Fibroblast of lung (primary cell): ENCODE measurements around the gene VPS35. TPM values are rescaled to one million over a fixed set of nuclear protein-coding genes. Genes with fewer than 3 reads are reported as not detected.

ENCODE experiments used
- DNase-seq, 2 donors: peaks; one replicate each; pipeline versions ENCODE4 v3.0.0 to v3.0.0-alpha.2; 2010; ENCODE audit warnings: low read depth in 2 of 2
- H2AFZ ChIP-seq: 2 replicates; pipeline ENCODE4 v1.5.1; 2012; ENCODE audit warnings: low read length, control low read depth, inconsistent platforms
- H3K27ac ChIP-seq: 2 replicates; pipeline ENCODE4 v1.5.1; 2011; ENCODE audit warnings: low read length, control low read depth; ENCODE audit not compliant: insufficient read depth
- H3K27me3 ChIP-seq: 2 replicates; pipeline ENCODE4 v1.5.1; 2011; ENCODE audit warnings: mild to moderate bottlenecking, low read length; ENCODE audit not compliant: control insufficient read depth, insufficient read depth
- H3K36me3 ChIP-seq: 2 replicates; pipeline ENCODE4 v1.5.1; 2011; ENCODE audit warnings: low read length; ENCODE audit not compliant: control insufficient read depth, insufficient read depth
- H3K4me1 ChIP-seq: 2 replicates; pipeline ENCODE4 v1.5.1; 2011; ENCODE audit warnings: low read length; ENCODE audit not compliant: control insufficient read depth, insufficient read depth; ENCODE audit errors: extremely low read depth
- H3K4me2 ChIP-seq: 2 replicates; pipeline ENCODE4 v1.5.1; 2011; ENCODE audit warnings: low read length, control low read depth; ENCODE audit not compliant: insufficient read depth; ENCODE audit errors: extremely low read depth
- H3K4me3 ChIP-seq, 4 experiments: fragments of 200-600 bp in 1 of 4; sonication (generic) in 1 of 4; replicated peaks in 1 of 4; 2 replicates each; pipeline ENCODE4 v1.5.1; 2011 to 2016; ENCODE audit warnings: low read length in 4 of 4, low read depth in 3 of 4, mild to moderate bottlenecking in 3 of 4, control low read depth in 2 of 4, inconsistent platforms in 1 of 4, mixed read lengths in 1 of 4; ENCODE audit not compliant: insufficient read depth in 1 of 4; ENCODE audit errors: control extremely low read depth in 1 of 4
- H3K79me2 ChIP-seq: 2 replicates; pipeline ENCODE4 v1.5.1; 2012; ENCODE audit warnings: mild to moderate bottlenecking, low read length, inconsistent platforms; ENCODE audit not compliant: control insufficient read depth, insufficient read depth
- H3K9ac ChIP-seq: 2 replicates; pipeline ENCODE4 v1.5.1; 2011; ENCODE audit warnings: mild to moderate bottlenecking, low read length, control low read depth; ENCODE audit not compliant: insufficient read depth
- H3K9me3 ChIP-seq: 2 replicates; pipeline ENCODE4 v1.5.1; 2012; ENCODE audit warnings: low read depth, low read length; ENCODE audit not compliant: control insufficient read depth, insufficient read depth
- H4K20me1 ChIP-seq: 2 replicates; pipeline ENCODE4 v1.5.1; 2011; ENCODE audit warnings: low read length; ENCODE audit not compliant: control insufficient read depth, insufficient read depth; ENCODE audit errors: extremely low read depth
- EZH2 ChIP-seq: IDR thresholded peaks from 2 replicates; pipeline ENCODE4 v1.5.1; 2012; ENCODE audit warnings: low read length, control low read depth, mild to moderate bottlenecking; ENCODE audit errors: missing control alignments
- polyA plus RNA-seq, 2 donors: library from polyadenylated mRNA; depleted of rRNA in 1 of 2; stranded (reverse) in 1 of 2; unstranded in 1 of 2; fragments of >200 nt; gene quantifications; 2 replicates each; pipeline ENCODE4 v1.2.1, GENCODE V29; 2011 to 2012; ENCODE audit warnings: missing spikeins in 1 of 2
- total RNA-seq: library from RNA; depleted of rRNA; stranded (reverse); fragments of >200 nt; gene quantifications from 2 replicates; pipeline ENCODE4 v1.2.1, GENCODE V29; 2014
- TF ChIP-seq, protein P1 (sequence below), 2 donors: IDR thresholded peaks in 1 of 2; conservative IDR thresholded peaks in 1 of 2; 1 replicate in 1 of 2; 2 replicates in 1 of 2; pipeline ENCODE4 v1.5.1; 2011 to 2012; ENCODE audit warnings: low read length in 2 of 2, control low read depth in 1 of 2, inconsistent platforms in 1 of 2, low read depth in 1 of 2, mild to moderate bottlenecking in 1 of 2

Gene VPS35
- total and polyA plus RNA-seq, 2 donors (not counting 1 experiment from before 2014, with no cell fraction given): 77.2 to 92.3 TPM

DNA sequence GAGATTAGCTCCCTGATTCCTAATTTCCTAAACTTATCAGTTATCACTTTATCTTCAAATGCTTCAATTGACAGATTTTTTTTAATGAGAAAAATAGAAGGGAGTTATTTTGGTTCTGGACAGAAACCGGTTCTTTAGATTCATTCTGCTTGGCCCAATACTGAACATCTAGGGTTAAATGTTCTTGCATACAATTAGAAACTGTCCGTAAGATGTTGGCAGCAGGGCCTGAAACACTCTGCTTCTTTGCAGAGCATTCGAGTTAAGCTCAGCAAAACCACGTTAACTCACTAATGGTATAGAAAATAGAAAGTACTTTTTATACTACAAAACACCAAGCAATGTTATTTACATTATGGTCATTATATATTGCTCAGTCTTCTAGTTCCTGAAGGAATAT lies 75.0 kb downstream of the VPS35 start:
- peaks cover 16% of the 10 kb centered on the region for H3K79me2 ChIP-seq

DNA sequence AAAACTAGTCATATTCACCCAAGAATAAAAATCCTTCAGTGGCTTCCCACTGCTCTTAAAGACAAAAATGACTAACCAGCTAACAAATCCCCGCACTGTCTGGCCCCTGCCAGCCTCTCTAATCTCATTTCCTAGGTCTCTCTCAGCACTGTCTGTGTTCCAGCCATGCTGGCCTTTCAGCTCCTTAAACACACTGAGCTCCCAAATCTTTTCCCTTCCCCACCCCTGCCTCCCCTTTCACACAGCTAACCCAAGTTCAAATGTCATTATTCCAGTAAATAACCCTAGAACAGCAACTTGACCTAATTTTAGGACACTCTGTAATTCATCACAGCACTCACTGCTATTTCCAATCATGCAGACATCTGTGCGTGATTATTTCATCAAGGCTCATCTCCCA lies 75.6 kb downstream of the VPS35 start:
- TF ChIP-seq, protein P1, sequence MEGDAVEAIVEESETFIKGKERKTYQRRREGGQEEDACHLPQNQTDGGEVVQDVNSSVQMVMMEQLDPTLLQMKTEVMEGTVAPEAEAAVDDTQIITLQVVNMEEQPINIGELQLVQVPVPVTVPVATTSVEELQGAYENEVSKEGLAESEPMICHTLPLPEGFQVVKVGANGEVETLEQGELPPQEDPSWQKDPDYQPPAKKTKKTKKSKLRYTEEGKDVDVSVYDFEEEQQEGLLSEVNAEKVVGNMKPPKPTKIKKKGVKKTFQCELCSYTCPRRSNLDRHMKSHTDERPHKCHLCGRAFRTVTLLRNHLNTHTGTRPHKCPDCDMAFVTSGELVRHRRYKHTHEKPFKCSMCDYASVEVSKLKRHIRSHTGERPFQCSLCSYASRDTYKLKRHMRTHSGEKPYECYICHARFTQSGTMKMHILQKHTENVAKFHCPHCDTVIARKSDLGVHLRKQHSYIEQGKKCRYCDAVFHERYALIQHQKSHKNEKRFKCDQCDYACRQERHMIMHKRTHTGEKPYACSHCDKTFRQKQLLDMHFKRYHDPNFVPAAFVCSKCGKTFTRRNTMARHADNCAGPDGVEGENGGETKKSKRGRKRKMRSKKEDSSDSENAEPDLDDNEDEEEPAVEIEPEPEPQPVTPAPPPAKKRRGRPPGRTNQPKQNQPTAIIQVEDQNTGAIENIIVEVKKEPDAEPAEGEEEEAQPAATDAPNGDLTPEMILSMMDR (conservative IDR thresholded peaks at IDR 0.05 in 1 of 2, IDR thresholded peaks at IDR 0.05 in 1 of 2; ENCODE audit: low read depth in 1 of 2, low read length in 2 of 2): no peak
- TF ChIP-seq EZH2: no peak
- Histone ChIP-seq H2AFZ (peak overlapping the region; percentile 51), H4K20me1 (no peaks in the 10 kb centered on the region), H3K4me1 (peaks cover 4% of the 10 kb centered on the region), H3K9ac (no peak overlapping the region), H3K36me3 (peaks cover 7% of the 10 kb centered on the region), H3K27ac (no peak overlapping the region), H3K79me2 (peaks cover 11% of the 10 kb centered on the region), H3K9me3 (no peaks in the 10 kb centered on the region), H3K4me3 (no peak overlapping the region), H3K27me3 (no peaks in the 10 kb centered on the region), H3K4me2 (peak overlapping the region; percentile 32)
- no peak for DNase-seq

More for the DNA sequence above, 75.0 kb downstream of the VPS35 start:
- no peak for TF ChIP-seq EZH2
- TF ChIP-seq, protein P1 (conservative IDR thresholded peaks at IDR 0.05 in 1 of 2, IDR thresholded peaks at IDR 0.05 in 1 of 2; ENCODE audit: low read depth in 1 of 2, low read length in 2 of 2): no peak
- peak overlapping the region; percentile 51 for H2AFZ ChIP-seq
- DNase-seq: no peak
- H3K27me3 ChIP-seq: no peaks in the 10 kb centered on the region
- H4K20me1 ChIP-seq: no peaks in the 10 kb centered on the region
- H3K4me1 ChIP-seq: peaks cover 4% of the 10 kb centered on the region
- H3K4me2 ChIP-seq: peak overlapping the region; percentile 26
- H3K4me3 ChIP-seq: no peak overlapping the region
- no peak overlapping the region for H3K9ac ChIP-seq
- no peak overlapping the region for H3K27ac ChIP-seq
- no peaks in the 10 kb centered on the region for H3K9me3 ChIP-seq
- peaks cover 7% of the 10 kb centered on the region for H3K36me3 ChIP-seq

DNA sequence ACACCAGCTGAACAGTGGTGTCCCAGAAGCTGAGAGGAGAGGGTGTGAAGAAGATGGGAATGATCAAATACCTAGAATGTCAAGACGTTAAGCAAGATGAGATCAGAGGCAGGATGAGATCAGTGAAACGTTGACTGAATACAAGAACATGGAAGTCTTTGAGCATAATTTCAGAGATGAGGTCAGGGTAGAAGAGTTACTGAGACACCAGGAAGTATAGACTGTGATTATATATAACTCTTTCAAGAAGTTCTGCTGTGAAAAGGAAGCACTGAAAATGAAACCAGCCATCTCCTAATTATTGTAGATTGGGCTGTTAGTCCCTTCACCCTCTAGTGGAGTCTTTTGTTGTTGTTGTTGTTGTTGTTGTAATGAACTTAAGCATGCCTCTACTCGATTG lies 76.9 kb downstream of the VPS35 start:
- peaks cover 7% of the 10 kb centered on the region for H3K36me3 ChIP-seq
- no peak for DNase-seq
- H3K9ac ChIP-seq: no peak overlapping the region
- peak overlapping the region; percentile 1 for H3K4me2 ChIP-seq
- peaks cover 4% of the 10 kb centered on the region for H3K4me1 ChIP-seq
- peak overlapping the region; percentile 77 for H2AFZ ChIP-seq
- no peak overlapping the region for H3K4me3 ChIP-seq
- H4K20me1 ChIP-seq: no peaks in the 10 kb centered on the region
- H3K79me2 ChIP-seq: peaks cover 11% of the 10 kb centered on the region
- H3K27me3 ChIP-seq: no peaks in the 10 kb centered on the region
- no peaks in the 10 kb centered on the region for H3K9me3 ChIP-seq
- H3K27ac ChIP-seq: no peak overlapping the region
- no peak for TF ChIP-seq EZH2
- TF ChIP-seq, protein P1 (conservative IDR thresholded peaks at IDR 0.05 in 1 of 2, IDR thresholded peaks at IDR 0.05 in 1 of 2; ENCODE audit: low read depth in 1 of 2, low read length in 2 of 2): no peak
